Measurements from ENCODE around the gene FLVCR2. TPM values are rescaled to one million over a fixed set of nuclear protein-coding genes. Genes with fewer than 3 reads are reported as not detected.

The FLVCR2 gene
- total RNA-seq = 1 to 10 TPM; 1.1 to 6.2 TPM

GRCh38 chr14:75578102-75578785 lies at the start of gene FLVCR2:
TSS of gene FLVCR2 (plus strand) at chr14:75578620. CDS start at chr14:75578973, 353 bp downstream.
- H3K36me3 Mint-ChIP-seq (ENCODE audit: low read depth) = no peaks in the 10 kb centered on the region
- peak within 1 kb of the TSS; percentile 66 for H3K27ac Mint-ChIP-seq
- peak within 1 kb of the TSS; percentile 82 for H3K4me3 Mint-ChIP-seq
- H3K27me3 Mint-ChIP-seq = peaks cover 4% of the 10 kb centered on the region
- CTCF ChIA-PET = interaction anchor here (0.6 to 4.3 kb wide), 24 partner anchors 10 to 1654 kb away, joined by 3 to 42 read pairs (median 4); no protein-coding TSS in a partner anchor
- peaks cover 21% of the 10 kb centered on the region for H3K4me1 Mint-ChIP-seq
- DNase-seq = peak; percentile 50
- no peaks in the 10 kb centered on the region for H3K9me3 Mint-ChIP-seq
- POLR2A ChIA-PET = no interaction called here

DNA sequence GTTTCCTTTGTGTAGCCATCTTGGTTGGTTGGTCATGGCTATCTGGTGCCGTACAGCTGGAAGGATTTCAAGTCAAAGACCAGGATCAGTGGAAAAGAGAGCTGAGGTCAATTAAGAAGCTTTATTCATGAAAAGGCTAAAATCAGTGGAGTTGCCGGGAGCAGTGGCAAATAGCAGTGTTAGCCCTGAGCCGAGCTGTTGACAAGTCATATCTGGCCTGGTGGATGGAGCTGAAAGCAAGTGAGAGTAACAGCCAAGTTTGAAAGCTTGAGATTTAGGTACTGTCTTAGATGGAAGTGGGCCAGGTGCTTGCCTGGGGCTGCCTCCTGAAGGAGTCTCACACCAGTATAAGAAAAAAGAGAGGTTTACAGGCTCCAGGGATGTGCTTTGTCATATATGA lies 47.2 kb upstream of the FLVCR2 start:
- H3K27ac Mint-ChIP-seq = no peak overlapping the region
- peaks cover 69% of the 10 kb centered on the region for H3K36me3 Mint-ChIP-seq (ENCODE audit: low read depth)
- DNase-seq = no peak
- no peak overlapping the region for H3K4me3 Mint-ChIP-seq
- CTCF ChIA-PET = interaction anchor here (0.7 to 1.7 kb wide), 2 partner anchors 17 to 30 kb away, joined by 3 to 4 read pairs; no protein-coding TSS in a partner anchor
- POLR2A ChIA-PET = interaction anchor here (0.8 kb wide), 1 partner anchor 11 kb away, joined by 5 read pairs; no protein-coding TSS in a partner anchor
- no peaks in the 10 kb centered on the region for H3K27me3 Mint-ChIP-seq
- no peaks in the 10 kb centered on the region for H3K9me3 Mint-ChIP-seq
- H3K4me1 Mint-ChIP-seq = peaks cover 73% of the 10 kb centered on the region

GRCh38 chr14:75531660-75532317 lies 46.6 kb upstream of the FLVCR2 start:
- DNase-seq = no peak
- H3K9me3 Mint-ChIP-seq = no peaks in the 10 kb centered on the region
- ChIA-PET POLR2A (interaction anchor here (0.8 kb wide), 1 partner anchor 10 kb away, joined by 5 read pairs; no protein-coding TSS in a partner anchor), CTCF (interaction anchor here (1.7 kb wide), 1 partner anchor 17 kb away, joined by 4 read pairs; no protein-coding TSS in a partner anchor)
- H3K27me3 Mint-ChIP-seq = no peaks in the 10 kb centered on the region
- H3K27ac Mint-ChIP-seq = no peak overlapping the region
- no peak overlapping the region for H3K4me3 Mint-ChIP-seq
- H3K36me3 Mint-ChIP-seq (ENCODE audit: low read depth) = peaks cover 66% of the 10 kb centered on the region
- peaks cover 69% of the 10 kb centered on the region for H3K4me1 Mint-ChIP-seq

DNA sequence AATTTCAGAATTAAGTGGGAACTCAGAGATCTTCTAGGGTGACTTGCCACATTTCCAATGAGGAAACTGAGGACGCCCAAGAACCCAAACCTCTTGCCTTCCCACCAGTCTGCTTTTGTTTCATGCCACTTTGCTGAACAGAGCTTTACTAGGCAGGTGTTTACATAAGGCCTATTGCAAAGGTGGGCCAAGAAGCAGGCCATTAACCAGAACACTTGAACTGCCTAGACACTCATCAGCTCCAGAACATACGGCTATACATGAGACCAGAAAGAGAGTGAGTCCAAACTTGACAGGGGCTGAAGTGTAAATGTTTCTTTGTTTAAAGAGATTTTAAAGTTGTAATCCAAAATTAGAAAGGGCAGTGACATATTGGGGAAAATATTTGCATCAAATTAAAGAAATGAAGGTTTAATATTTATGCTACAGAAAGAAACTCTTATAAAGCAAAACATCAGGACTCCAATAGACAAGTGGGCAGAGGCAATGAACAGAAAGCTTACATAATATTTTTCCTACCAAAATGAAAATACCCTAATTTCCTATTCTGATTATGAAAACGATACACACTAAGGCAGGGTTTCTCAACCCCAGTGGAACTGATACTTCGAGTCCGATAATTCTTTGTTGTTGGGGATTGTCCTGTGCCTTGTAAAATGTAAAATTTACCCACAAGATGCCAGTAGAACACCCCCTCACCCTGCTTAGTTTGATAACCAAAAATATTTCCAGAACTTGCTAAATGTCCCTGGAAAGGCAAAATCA lies 44.4 kb upstream of the FLVCR2 start:
- Mint-ChIP-seq H3K4me3 (no peak overlapping the region), H3K9me3 (no peaks in the 10 kb centered on the region), H3K27me3 (no peaks in the 10 kb centered on the region), H3K27ac (peak overlapping the region; percentile 22), H3K36me3 (ENCODE audit: low read depth) (peaks cover 49% of the 10 kb centered on the region), H3K4me1 (peaks cover 64% of the 10 kb centered on the region)
- ChIA-PET POLR2A (no interaction called here), CTCF (interaction anchor here (0.6 to 1.7 kb wide), 5 partner anchors 14 to 32 kb away, joined by 3 to 5 read pairs (median 3); no protein-coding TSS in a partner anchor)
- DNase-seq = no peak

DNA sequence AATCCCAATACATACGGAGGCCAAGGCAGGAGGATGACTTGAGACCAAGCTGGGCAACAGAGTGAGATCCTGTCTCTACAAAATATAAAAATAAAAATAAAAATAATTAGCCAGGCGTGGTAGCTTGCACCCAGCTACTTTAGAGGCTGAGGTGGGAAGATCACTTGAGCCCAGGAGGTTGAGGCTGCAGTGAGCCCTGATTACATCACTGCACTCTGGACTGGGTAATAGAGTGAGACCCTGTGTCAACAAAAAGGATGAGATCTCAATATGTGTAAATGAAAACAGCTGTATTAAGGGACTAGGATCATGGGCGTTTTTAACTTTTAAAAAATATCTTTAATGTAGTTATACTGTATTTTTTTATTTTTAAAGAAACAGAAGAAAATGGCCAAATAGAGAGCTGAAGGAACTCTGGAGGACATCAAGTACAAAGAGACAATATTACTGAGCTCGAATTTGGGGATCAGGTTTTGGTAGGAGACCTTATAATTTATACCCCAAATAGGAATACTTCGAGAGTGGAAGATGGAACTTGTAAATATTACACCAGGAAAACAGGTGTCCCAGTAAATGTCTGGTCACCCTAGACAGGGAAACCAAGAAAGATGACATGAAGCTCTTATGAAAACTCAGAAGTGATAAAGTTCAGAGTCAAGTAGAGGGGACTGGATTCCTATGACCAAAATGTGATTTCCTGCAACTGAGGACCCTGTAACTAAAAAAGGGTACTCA lies 43.1 kb upstream of the FLVCR2 start:
- no peak for DNase-seq
- H3K27me3 Mint-ChIP-seq = no peaks in the 10 kb centered on the region
- peaks cover 71% of the 10 kb centered on the region for H3K4me1 Mint-ChIP-seq
- H3K36me3 Mint-ChIP-seq (ENCODE audit: low read depth) = peaks cover 45% of the 10 kb centered on the region
- H3K9me3 Mint-ChIP-seq = no peaks in the 10 kb centered on the region
- H3K27ac Mint-ChIP-seq = no peak overlapping the region
- no peak overlapping the region for H3K4me3 Mint-ChIP-seq
- ChIA-PET CTCF (interaction anchor here (0.8 to 1.7 kb wide), 4 partner anchors 8 to 43 kb away, joined by 3 to 5 read pairs (median 4); partner anchors contain the start of gene FLVCR2), POLR2A (interaction anchor here (0.6 kb wide), 1 partner anchor 831 kb away, joined by 3 read pairs; no protein-coding TSS in a partner anchor)

DNA sequence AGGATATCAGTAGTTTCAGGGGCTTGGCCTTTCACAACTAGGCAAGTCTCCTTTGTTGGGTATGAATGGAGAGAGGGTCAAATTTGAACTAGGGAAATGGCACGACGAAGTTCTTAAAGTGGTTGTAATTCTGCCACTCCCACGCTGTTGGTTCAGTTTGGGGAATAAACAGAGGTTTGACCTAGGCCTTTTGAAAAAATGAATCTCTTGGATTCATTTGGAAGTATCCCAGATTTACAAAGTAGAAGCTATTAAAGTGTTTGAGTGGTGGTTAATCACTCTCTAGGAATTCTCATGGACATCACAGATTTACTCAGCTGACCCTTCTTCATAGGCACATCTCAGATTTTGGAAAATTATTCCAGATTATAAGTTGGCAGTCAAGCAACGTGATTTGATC lies 41.3 kb upstream of the FLVCR2 start:
- Mint-ChIP-seq H3K4me1 (peaks cover 75% of the 10 kb centered on the region), H3K27ac (no peak overlapping the region), H3K36me3 (ENCODE audit: low read depth) (peaks cover 35% of the 10 kb centered on the region), H3K9me3 (no peaks in the 10 kb centered on the region), H3K4me3 (no peak overlapping the region), H3K27me3 (no peaks in the 10 kb centered on the region)
- ChIA-PET POLR2A (no interaction called here), CTCF (interaction anchor here (7.4 kb wide), 1 partner anchor 13 kb away, joined by 101 read pairs; the partner anchor contains the start of gene BATF)
- DNase-seq = no peak

GRCh38 chr14:75539162-75539560 lies 39.3 kb upstream of the FLVCR2 start:
- Mint-ChIP-seq H3K27ac (peak overlapping the region; percentile 68), H3K4me3 (no peak overlapping the region), H3K36me3 (ENCODE audit: low read depth) (peaks cover 26% of the 10 kb centered on the region), H3K27me3 (no peaks in the 10 kb centered on the region), H3K9me3 (no peaks in the 10 kb centered on the region), H3K4me1 (peaks cover 76% of the 10 kb centered on the region)
- DNase-seq = no peak
- ChIA-PET POLR2A (no interaction called here), CTCF (interaction anchor here (3.2 to 7.4 kb wide), 3 partner anchors 14 to 22 kb away, joined by 11 to 101 read pairs (median 17); partner anchors contain the start of gene BATF)

GRCh38 chr14:75539561-75540478 lies 38.6 kb upstream of the FLVCR2 start:
- CTCF ChIA-PET = interaction anchor here (0.6 to 7.4 kb wide), 7 partner anchors 13 to 364 kb away, joined by 4 to 101 read pairs (median 8); partner anchors contain the start of gene BATF
- DNase-seq = peak; percentile 29
- Mint-ChIP-seq H3K9me3 (no peaks in the 10 kb centered on the region), H3K27me3 (no peaks in the 10 kb centered on the region), H3K36me3 (ENCODE audit: low read depth) (peaks cover 24% of the 10 kb centered on the region), H3K4me3 (no peak overlapping the region), H3K4me1 (peaks cover 74% of the 10 kb centered on the region), H3K27ac (peak overlapping the region; percentile 95)
- POLR2A ChIA-PET = no interaction called here

DNA sequence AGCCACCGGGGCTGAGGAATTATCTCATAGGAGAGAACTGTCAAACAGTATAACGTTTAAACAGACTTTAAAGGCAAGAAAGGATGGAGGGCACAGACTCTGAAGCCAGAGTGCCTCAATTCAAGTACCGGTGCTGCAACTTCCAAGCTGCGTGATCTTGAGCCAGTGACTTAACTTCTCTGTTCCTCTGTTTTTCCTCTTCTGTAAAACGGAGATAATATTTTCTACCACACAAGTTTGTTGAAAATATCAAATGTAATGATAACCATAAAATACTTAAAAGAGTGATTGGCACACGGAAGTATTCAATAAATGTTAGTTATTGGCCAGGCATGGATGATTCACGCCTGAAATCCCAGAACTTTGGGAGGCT lies 38.0 kb upstream of the FLVCR2 start:
- DNase-seq = no peak
- CTCF ChIA-PET = interaction anchor here (1.1 to 7.4 kb wide), 8 partner anchors 12 to 235 kb away, joined by 4 to 101 read pairs (median 7); partner anchors contain the start of gene BATF
- no peak overlapping the region for H3K4me3 Mint-ChIP-seq
- peaks cover 73% of the 10 kb centered on the region for H3K4me1 Mint-ChIP-seq
- no peaks in the 10 kb centered on the region for H3K9me3 Mint-ChIP-seq
- POLR2A ChIA-PET = no interaction called here
- no peaks in the 10 kb centered on the region for H3K27me3 Mint-ChIP-seq
- H3K36me3 Mint-ChIP-seq (ENCODE audit: low read depth) = peaks cover 23% of the 10 kb centered on the region
- H3K27ac Mint-ChIP-seq = peak overlapping the region; percentile 95

GRCh38 chr14:75542588-75543091 lies 35.8 kb upstream of the FLVCR2 start:
- Mint-ChIP-seq H3K27ac (peak overlapping the region; percentile 95), H3K9me3 (no peaks in the 10 kb centered on the region), H3K4me3 (peak overlapping the region; percentile 58), H3K4me1 (peaks cover 71% of the 10 kb centered on the region), H3K36me3 (ENCODE audit: low read depth) (peaks cover 26% of the 10 kb centered on the region), H3K27me3 (no peaks in the 10 kb centered on the region)
- DNase-seq = peak; percentile 73
- CTCF ChIA-PET = interaction anchor here (0.8 to 7.4 kb wide), 5 partner anchors 10 to 50 kb away, joined by 3 to 101 read pairs (median 8); partner anchors contain the start of gene BATF
- POLR2A ChIA-PET = interaction anchor here (1.2 to 1.7 kb wide), 2 partner anchors 11 to 19 kb away, joined by 3 to 5 read pairs; no protein-coding TSS in a partner anchor

DNA sequence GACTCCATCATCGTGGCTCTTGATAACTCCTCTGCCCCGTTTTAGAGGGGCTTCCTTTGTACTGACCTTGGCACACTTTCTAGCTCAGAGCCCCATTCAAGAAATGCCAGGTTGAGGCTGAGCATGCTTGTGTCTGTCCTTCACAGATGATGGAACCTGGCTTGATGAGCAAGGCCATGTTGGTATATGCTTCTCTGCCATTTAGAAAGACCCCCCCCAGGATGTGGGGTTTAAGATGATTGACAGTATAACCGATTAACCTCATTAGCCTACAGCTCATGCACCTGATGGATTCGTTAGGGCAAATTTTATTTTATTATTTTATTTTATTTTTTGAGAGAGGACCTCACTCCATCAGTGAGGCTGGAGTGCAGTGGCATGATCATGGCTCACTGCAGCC lies 35.2 kb upstream of the FLVCR2 start:
- peak; percentile 28 for DNase-seq
- H3K27ac Mint-ChIP-seq = peak overlapping the region; percentile 95
- CTCF ChIA-PET = interaction anchor here (1.2 to 7.4 kb wide), 4 partner anchors 10 to 28 kb away, joined by 3 to 101 read pairs (median 9); partner anchors contain the start of gene BATF
- H3K4me3 Mint-ChIP-seq = peak overlapping the region; percentile 58
- H3K4me1 Mint-ChIP-seq = peaks cover 69% of the 10 kb centered on the region
- H3K36me3 Mint-ChIP-seq (ENCODE audit: low read depth) = peaks cover 31% of the 10 kb centered on the region
- H3K27me3 Mint-ChIP-seq = no peaks in the 10 kb centered on the region
- POLR2A ChIA-PET = interaction anchor here (1.2 kb wide), 1 partner anchor 18 kb away, joined by 3 read pairs; no protein-coding TSS in a partner anchor
- H3K9me3 Mint-ChIP-seq = no peaks in the 10 kb centered on the region
